ENCODE results near the gene CDK5R2. TPM values are rescaled to one million over a fixed set of nuclear protein-coding genes. Genes with fewer than 3 reads are reported as not detected.

Gene CDK5R2
- polyA plus RNA-seq, 1 donor (not counting 4 experiments of a cell fraction or from before 2014, with no cell fraction given): not detected

GRCh38 chr2:218999881-219000568 lies 40.6 kb downstream of the CDK5R2 start:
- DNase-seq (ENCODE audit: low read depth, low spot score) (no peak), FAIRE-seq (no peak)
- Histone ChIP-seq H3K4me1 (ENCODE audit: control insufficient read depth, extremely low read depth, insufficient read depth, low read length) (peaks cover 15% of the 10 kb centered on the region), H2AFZ (ENCODE audit: control insufficient read depth, low read length) (no peak overlapping the region), H3K36me3 (ENCODE audit: control insufficient read depth in 2 of 2, extremely low read depth in 1 of 2, insufficient read depth in 2 of 2, low read length in 2 of 2) (no peaks in the 10 kb centered on the region), H3K79me2 (ENCODE audit: control insufficient read depth, insufficient read depth, low read length) (no peaks in the 10 kb centered on the region), H3K27ac (ENCODE audit: control insufficient read depth, insufficient read depth, low read length) (no peak overlapping the region), H3K4me2 (ENCODE audit: control insufficient read depth, extremely low read depth, insufficient read depth, low read depth, low read length) (no peak overlapping the region), H3K4me3 (ENCODE audit: control insufficient read depth in 2 of 3, extremely low read depth in 1 of 3, insufficient read depth in 2 of 3, low read depth in 1 of 3, low read length in 3 of 3) (no peak overlapping the region), H3K9me3 (ENCODE audit: control insufficient read depth, low read depth, low read length) (no peaks in the 10 kb centered on the region), H3K27me3 (ENCODE audit: control insufficient read depth, extremely low read depth, insufficient read depth, low read length) (peaks cover 84% of the 10 kb centered on the region), H4K20me1 (ENCODE audit: control insufficient read depth, extremely low read depth, insufficient read depth, low read length) (peaks cover 4% of the 10 kb centered on the region), H3K9me1 (ENCODE audit: control insufficient read depth, extremely low read depth, insufficient read depth, low read length) (no peaks in the 10 kb centered on the region), H3K9ac (ENCODE audit: control insufficient read depth, extremely low read depth, insufficient read depth, low read length) (no peak overlapping the region)
- TF ChIP-seq CTCF (optimal IDR thresholded peaks at IDR 0.05 in 1 of 3, IDR thresholded peaks at IDR 0.05 in 1 of 3, conservative IDR thresholded peaks at IDR 0.05 in 1 of 3; ENCODE audit: extremely low read depth in 1 of 3, insufficient read depth in 2 of 3, low read length in 3 of 3): no peak
- no peak for TF ChIP-seq EZH2 (IDR thresholded peaks at IDR 0.05; ENCODE audit: low read length)
- dilution Hi-C loops (cut with MboI; ENCODE audit: extremely low pct_ligation_motif_present, low sequenced_read_pairs): no loop called here

GRCh38 chr2:219000569-219000960 lies 41.1 kb downstream of the CDK5R2 start:
- FAIRE-seq: no peak
- H3K4me1 ChIP-seq (ENCODE audit: control insufficient read depth, extremely low read depth, insufficient read depth, low read length): peaks cover 15% of the 10 kb centered on the region
- peaks cover 83% of the 10 kb centered on the region for H3K27me3 ChIP-seq (ENCODE audit: control insufficient read depth, extremely low read depth, insufficient read depth, low read length)

More at GRCh38 chr2:219000569-219000960, 41.1 kb downstream of the CDK5R2 start:
- Histone ChIP-seq H2AFZ (ENCODE audit: control insufficient read depth, low read length) (no peak overlapping the region), H3K9me3 (ENCODE audit: control insufficient read depth, low read depth, low read length) (no peaks in the 10 kb centered on the region), H3K79me2 (ENCODE audit: control insufficient read depth, insufficient read depth, low read length) (no peaks in the 10 kb centered on the region), H3K4me3 (ENCODE audit: control insufficient read depth in 2 of 3, extremely low read depth in 1 of 3, insufficient read depth in 2 of 3, low read depth in 1 of 3, low read length in 3 of 3) (no peak overlapping the region), H3K9me1 (ENCODE audit: control insufficient read depth, extremely low read depth, insufficient read depth, low read length) (no peaks in the 10 kb centered on the region), H3K27ac (ENCODE audit: control insufficient read depth, insufficient read depth, low read length) (no peak overlapping the region), H3K4me2 (ENCODE audit: control insufficient read depth, extremely low read depth, insufficient read depth, low read depth, low read length) (no peak overlapping the region), H3K9ac (ENCODE audit: control insufficient read depth, extremely low read depth, insufficient read depth, low read length) (no peak overlapping the region), H3K36me3 (ENCODE audit: control insufficient read depth in 2 of 2, extremely low read depth in 1 of 2, insufficient read depth in 2 of 2, low read length in 2 of 2) (no peaks in the 10 kb centered on the region), H4K20me1 (ENCODE audit: control insufficient read depth, extremely low read depth, insufficient read depth, low read length) (peaks cover 4% of the 10 kb centered on the region)
- no peak for TF ChIP-seq CTCF (optimal IDR thresholded peaks at IDR 0.05 in 1 of 3, IDR thresholded peaks at IDR 0.05 in 1 of 3, conservative IDR thresholded peaks at IDR 0.05 in 1 of 3; ENCODE audit: extremely low read depth in 1 of 3, insufficient read depth in 2 of 3, low read length in 3 of 3)
- no peak for TF ChIP-seq EZH2 (IDR thresholded peaks at IDR 0.05; ENCODE audit: low read length)
- DNase-seq (ENCODE audit: low read depth, low spot score): no peak
- dilution Hi-C loops (cut with MboI; ENCODE audit: extremely low pct_ligation_motif_present, low sequenced_read_pairs): no loop called here
